ENCODE results near the gene ANKRD1.
"Not testable (repeated sequence)": the region's sequence is repeated elsewhere in the genome, so short reads cannot be mapped to it uniquely, and the experiment has no call there.

ANKRD1 gene

DNA sequence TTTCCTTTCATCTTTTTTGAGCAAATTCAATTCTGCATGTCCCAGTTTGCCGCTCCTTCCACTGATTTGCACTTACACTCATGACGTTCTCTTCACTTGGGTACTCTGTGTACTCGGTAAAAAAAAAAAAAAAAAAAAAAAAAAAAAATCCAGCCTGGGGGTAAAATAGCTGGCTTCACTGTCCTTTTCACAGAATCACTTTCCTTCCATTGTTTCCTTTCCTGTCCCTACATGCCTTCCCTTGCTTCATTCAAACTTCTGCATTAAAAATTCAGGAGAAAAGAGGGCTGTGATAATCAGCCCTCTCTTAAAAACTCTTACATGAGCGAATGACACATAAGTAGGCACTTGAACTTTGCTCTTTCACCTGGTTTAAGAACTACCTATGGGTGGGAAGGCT, 8.7 kb downstream of the ANKRD1 start:
- no peak for DNase-seq (ENCODE audit: low read depth)

DNA sequence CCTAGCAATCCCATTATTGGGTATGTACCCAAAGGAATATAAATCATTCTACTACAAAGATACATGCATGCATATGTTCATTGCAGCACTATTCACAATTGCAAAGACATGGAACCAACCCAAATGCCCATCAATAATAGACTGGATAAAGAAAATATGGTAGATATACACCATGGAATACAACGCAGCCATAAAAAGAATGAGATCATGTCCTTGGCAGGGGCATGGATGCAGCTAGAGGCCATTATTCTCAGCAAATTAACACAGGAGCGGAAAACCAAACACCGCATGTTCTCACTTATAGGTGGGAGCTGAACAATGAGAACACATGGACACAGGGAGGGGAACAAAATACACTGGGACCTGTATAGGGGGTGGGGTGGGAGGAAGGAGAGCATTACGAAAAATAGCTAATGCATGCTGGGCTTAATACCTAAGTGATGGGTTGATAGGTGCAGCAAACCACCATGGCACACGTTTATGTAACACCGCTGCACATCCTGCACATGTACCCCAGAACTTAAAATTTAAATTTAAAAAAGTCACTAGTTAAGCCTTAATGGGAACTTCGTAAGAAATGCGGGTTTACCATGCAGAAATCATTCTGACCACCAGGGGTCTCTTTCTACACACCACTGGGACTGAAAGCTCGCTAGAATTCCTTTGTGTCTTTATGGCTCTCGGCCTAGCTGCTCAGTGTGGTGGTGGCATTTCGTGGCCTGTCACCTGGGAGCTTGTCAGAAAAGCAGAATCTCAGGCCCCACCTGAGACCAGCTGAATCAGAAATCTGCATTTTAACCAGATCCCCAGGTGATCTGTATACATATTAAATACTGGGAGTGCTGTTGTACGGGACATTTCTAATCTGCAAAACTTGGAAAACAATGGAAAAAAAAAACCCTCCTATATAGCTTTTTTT, 9.5 kb downstream of the ANKRD1 start:
- DNase-seq (ENCODE audit: low read depth) = peak; percentile 63

DNA sequence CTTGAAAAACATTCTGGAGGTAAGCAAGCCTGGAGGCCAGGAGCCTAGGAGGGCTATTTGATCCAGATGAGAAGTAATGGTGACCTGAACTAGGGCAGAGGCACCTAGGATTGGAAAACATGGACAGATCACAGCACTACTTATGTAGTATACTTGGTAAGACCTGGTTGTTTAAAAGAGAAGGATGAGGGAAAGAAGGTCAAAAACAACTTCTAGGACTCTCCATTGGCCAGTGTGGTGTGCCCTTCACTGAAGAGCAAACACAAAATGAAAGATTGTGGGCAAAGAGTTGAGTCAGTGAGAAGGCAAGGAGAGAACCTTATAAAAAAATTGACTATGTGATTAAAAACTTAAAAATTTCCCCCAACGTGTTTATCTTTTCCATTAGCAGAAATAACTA, 14.3 kb downstream of the ANKRD1 start:
- DNase-seq (ENCODE audit: low read depth) = no peak

DNA sequence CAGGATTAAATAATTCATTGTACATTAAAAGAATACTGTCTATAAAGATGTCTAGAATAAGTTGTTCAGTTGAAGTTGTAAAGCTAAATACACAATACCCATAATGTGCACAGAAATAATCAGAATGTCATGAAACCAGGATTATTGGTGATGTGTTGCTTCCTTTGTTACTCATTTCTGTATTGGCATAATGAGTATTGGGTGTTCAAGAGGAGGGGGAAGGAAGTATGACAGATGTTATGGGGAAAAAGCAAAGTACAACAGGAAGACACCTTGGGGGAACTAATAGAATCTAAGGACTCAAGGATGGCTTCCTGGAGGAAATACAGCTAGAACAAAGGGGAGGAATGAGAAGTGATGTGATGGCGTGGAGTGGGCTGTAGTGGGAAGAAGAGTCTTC, 15.0 kb downstream of the ANKRD1 start:
- no peak for DNase-seq (ENCODE audit: low read depth)

DNA sequence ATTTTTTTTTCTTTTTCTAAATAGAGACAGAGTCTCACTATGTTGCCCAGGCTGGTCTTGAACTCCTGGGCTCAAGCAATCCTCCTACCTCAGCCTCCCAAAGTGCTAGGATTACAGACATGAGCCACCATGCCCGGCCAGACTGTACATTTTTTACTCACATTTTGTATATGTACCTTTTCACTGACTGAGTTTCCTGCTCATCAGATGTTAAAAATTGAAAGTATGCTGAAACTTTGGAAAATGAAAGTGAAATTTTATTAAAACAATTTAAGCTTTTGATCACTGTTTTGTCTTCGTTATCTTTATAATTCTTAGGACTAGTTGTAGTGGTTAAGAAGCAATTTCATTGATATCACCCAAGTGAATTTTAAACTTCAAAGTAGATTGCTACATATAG, 24.0 kb downstream of the ANKRD1 start:
- not testable (repeated sequence) for DNase-seq (ENCODE audit: low read depth)

- DNase-seq (ENCODE audit: low read depth) = no peak
These were observed 27.7 kb downstream of the ANKRD1 start for GRCh38 chr10:90893190-90893589.

DNA sequence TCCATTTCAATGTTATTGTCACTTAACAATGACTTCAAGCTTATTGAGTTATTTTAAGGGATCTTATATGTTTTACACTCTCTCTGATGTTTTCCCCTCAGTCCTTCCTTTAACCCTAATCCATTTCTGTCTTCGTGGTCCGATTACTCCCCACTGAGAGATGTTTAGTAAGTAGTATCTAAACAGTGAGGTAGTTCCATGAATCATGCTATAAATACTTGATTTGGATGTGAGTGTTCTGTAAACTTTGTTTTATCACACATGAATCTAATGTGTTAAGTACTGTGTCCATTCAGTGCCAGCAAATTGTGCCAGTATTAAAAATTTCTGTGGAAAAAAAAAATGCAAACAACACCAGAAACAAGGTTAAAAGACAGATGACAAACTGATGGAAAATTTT, 30.5 kb downstream of the ANKRD1 start:
- no peak for DNase-seq (ENCODE audit: low read depth)

DNA sequence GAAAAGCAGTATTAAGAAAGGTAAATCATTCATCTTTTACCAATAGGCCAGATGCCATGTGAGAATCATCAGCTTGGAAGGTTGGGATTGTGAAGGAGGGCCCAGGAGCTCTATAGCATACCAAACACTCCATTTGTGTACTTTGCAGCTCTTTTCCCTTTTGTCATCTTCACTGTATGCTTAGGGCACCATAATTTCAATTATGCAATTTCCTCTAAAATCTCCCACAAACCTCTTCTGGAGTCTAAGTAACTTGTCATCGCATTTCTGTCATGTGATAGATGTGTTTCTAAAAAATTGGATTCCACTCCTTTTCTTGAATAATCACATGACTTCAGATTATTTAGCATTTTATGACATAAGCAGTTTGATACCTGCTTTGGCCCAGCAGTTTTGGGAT, 31.3 kb downstream of the ANKRD1 start:
- DNase-seq (ENCODE audit: low read depth) = no peak

DNA sequence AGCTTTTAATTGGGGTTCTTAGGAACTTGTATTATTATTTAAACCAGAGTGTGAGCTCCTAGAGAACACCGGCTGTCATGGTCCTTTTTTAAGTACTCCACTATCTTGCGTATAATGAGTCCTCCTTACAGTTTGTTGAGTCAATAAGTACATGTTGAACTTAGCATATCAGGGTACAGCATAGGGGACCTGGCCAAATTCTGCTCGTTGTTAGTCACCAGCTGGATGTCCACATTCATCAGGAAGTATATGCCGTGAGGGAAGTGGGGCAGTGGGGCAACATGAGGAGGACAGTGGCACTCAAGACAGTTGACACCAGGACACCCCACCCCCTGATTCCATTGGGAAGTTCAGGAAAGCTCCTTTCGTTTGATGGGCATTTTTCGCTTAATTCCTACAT, 32.5 kb downstream of the ANKRD1 start:
- DNase-seq (ENCODE audit: low read depth) = no peak

DNA sequence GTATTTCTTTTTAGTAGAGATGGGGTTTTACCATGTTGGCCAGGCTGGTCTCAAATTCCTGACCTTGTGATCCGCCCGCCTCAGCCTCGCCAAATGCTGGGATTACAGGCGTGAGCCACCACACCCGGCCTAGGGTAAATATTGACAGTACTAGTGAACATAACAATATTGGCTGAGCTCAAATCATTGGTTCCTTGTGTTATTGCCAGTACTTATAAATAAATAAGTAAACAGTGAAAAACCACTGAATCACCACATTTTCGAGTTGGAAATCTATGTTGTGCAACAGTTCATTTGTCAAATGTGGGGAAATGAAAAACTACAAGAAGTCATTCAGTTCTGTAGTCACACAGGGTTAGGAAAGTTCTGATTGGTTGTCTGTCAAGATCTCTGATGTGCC, 33.3 kb downstream of the ANKRD1 start:
- peak; percentile 55 for DNase-seq (ENCODE audit: low read depth)

DNA sequence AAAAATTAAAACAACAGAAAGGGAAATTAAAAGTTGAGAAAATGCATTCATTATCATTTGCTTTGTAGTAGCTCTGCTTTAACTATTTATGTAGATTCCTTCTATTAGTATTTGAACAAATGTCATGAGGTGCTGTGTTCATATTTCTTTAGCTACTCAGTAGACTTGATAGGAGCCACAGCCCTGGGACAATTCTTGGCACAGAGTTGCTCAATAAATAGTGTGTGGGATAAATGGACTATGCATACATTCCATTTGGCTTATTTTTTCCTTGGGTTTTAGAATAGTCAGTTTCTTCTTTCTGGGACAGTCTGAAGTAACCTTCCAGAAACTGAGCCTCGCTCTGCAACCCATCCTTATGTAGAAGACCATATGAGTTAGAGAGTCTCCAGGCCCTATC, 35.7 kb downstream of the ANKRD1 start:
- DNase-seq (ENCODE audit: low read depth) = peak; percentile 70

DNA sequence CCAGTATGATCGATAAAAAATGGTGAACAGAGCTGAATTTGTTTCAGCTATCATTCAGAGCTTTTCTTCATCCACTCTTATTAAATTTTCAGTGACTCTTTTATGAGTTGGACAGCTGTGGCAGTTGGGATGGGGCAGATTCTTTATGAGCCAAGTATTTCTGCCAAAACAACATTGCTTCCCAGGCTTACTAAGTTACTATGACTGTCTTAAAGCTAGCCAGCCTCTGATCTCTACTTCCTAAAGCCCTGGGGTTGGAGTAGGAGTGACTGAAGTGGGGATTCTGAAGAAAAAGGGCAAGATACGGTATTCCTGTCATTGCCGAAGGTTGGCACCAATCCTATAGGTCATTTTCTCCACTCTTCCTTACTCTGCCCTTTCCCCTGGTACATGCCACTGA, 36.5 kb downstream of the ANKRD1 start:
- peak; percentile 57 for DNase-seq (ENCODE audit: low read depth)

GRCh38 chr10:90880059-90880719, 40.7 kb downstream of the ANKRD1 start:
- DNase-seq (ENCODE audit: low read depth) = peak; percentile 13

DNA sequence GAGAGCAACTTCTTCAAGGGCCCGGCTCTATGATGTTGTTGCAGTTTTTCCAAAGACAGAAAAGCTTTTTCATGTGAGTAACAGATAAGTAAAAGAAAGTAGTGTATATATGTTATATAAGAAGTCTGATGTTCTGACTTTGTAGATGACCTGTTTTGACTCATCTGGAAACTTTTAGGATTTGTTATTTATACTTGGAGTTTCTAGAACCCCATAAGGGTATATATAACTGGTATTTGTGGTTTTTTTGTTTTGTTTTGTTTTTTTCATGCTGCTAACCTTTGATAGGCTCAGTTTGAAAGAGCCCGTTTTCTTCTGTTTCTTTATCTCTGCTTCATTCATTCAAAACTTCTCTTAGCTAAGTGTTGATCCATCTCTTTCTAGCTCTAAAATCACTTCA, 41.8 kb downstream of the ANKRD1 start:
- no peak for DNase-seq (ENCODE audit: low read depth)

DNA sequence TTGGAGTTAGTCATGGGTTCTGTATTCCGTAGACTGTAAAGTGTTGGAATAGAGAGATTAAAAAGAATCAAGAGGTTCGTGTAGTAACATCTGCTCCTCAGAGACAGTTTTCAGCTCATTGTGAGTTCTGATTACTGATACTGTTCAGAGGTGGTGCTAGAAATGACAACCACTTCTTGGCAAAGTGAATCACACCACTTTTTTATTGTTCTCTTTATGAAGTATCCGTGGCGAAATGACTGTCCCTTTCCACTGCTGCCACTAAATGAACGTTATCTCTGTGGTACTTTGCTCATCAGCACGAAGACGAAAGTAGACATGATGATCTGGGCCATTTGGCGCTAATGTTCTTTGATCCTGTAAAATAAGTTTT, 48.3 kb downstream of the ANKRD1 start:
- DNase-seq (ENCODE audit: low read depth) = no peak

DNA sequence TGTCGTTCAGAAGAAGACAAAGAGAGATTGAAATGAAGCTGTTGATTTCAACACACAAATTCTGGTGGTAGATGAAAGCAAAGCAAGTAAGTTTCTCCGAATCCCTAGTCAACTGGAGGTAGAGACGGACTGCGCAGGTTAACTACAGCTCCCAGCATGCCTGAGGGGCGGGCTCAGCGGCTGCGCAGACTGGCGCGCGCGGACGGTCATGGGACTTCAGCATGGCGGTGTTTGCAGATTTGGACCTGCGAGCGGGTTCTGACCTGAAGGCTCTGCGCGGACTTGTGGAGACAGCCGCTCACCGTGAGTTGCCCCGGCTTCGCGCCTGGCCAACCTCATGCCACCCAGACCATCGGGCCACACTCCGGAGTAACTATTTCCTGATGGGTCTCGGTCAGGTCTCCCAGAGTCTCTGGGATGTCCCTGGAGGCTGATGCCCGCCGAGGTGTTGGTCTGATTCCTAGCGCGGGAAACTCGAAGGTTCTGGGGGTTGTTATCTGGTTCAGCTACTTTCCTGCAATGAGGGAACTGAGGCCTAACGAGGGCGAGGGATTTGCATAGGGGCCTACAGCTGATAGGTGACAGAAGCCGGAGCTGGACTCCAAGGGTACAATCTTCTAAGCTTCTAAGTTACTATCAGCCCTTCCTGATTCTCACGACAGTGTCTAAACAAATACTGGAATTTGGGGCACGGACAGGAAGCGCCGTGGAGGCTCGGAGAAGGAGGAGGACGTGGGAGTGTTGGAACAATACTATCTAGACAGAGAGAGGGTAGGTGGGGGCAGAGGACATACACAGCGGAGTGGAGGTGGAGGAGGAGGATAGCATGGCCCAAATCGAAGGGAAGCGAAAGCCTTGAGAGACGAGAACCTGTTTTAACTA, 48.9 kb downstream of the ANKRD1 start, which contains the start of gene RPP30:
Gene RPP30 (plus strand): TSS at position 209 of the 882 bp plus-strand sequence. CDS start 13 bp downstream, at position 222.
- DNase-seq (ENCODE audit: low read depth) = peak; percentile 73

GRCh38 chr10:90871279-90871765, 49.6 kb downstream of the ANKRD1 start:
- DNase-seq (ENCODE audit: low read depth) = peak; percentile 57

DNA sequence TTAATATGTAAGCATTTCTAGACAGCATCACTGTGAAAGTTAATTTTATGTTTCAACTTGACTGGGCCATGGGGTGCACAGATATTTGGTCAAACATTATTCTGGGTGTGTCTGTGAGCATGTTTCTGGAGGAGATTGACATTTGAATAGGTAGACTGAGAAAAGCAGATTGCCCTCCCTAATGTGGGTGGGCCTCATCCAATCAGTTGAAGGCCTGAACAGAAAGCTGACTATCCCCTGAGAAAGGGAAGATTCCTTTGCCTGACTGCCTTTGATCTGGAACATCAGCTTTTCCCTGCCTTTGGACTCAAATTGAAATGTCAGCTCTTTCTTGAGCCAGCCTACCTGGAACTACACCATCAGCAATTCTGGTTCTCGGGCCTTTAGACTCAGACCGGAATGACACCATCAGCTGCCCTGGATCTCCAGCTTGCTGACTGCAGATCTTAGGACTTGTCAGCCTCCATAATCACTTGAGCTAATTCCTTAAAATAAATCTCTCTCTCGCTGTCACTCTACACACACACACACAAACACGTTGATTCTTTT, 54.8 kb downstream of the ANKRD1 start:
- no peak for DNase-seq (ENCODE audit: low read depth)

DNA sequence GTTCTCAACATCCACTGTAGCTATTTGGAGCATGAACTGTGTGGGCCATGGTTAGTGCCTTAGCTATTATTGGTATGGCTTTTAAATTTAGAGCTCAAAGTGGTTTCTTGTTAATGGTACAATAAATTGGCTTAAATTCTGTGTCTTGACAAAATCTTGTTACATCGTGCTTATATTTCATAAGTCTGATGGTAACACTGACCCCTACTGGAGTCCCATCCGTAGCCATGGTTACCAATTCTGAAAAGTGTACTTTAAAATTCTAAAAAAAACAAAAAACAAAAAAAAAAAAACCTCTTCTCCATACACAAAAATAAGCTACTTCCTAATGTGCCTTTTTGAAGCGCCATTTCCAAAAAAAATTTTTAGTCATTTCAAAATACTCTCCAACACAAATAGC, 55.5 kb downstream of the ANKRD1 start:
- peak; percentile 38 for DNase-seq (ENCODE audit: low read depth)

DNA sequence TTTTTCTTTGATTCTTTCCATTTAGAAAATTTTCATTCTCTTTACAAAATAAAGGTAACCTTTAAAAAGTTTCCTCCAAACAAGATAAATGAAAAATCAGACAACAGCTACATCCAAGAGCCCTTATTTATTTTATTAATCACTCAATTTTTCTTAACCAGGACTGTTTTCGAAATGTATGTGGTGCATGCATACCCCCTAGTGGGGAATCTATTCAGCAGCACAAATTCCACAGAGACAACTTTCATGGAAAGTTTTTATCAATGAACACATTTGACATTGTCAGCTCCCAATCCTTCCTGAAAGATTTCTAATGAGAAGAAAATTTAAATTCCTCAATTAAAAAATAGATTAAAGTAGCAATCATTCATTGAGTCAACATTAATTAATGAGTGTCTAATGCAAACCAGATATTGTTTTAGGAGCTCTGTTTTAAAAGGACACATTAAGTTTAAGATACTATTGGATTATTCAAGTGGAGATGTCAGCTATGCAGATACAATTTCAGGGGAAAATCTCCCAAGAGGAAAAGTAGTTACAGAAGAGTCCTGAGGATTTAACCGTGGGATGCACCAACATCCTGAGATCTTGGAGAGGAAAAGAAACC, 57.9 kb downstream of the ANKRD1 start:
- DNase-seq (ENCODE audit: low read depth) = peak; percentile 34
